HG02763 (cell line): ENCODE measurements around the gene P4HTM.

ENCODE experiments used
- ATAC-seq: cut with Tn5 transposase; IDR thresholded peaks from one replicate; pipeline ENCODE4 v1.9.1; 2021; ENCODE audit warnings: mild to moderate bottlenecking, moderate library complexity; ENCODE audit not compliant: unreplicated experiment

The P4HTM gene, protein sequence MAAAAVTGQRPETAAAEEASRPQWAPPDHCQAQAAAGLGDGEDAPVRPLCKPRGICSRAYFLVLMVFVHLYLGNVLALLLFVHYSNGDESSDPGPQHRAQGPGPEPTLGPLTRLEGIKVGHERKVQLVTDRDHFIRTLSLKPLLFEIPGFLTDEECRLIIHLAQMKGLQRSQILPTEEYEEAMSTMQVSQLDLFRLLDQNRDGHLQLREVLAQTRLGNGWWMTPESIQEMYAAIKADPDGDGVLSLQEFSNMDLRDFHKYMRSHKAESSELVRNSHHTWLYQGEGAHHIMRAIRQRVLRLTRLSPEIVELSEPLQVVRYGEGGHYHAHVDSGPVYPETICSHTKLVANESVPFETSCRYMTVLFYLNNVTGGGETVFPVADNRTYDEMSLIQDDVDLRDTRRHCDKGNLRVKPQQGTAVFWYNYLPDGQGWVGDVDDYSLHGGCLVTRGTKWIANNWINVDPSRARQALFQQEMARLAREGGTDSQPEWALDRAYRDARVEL

DNA sequence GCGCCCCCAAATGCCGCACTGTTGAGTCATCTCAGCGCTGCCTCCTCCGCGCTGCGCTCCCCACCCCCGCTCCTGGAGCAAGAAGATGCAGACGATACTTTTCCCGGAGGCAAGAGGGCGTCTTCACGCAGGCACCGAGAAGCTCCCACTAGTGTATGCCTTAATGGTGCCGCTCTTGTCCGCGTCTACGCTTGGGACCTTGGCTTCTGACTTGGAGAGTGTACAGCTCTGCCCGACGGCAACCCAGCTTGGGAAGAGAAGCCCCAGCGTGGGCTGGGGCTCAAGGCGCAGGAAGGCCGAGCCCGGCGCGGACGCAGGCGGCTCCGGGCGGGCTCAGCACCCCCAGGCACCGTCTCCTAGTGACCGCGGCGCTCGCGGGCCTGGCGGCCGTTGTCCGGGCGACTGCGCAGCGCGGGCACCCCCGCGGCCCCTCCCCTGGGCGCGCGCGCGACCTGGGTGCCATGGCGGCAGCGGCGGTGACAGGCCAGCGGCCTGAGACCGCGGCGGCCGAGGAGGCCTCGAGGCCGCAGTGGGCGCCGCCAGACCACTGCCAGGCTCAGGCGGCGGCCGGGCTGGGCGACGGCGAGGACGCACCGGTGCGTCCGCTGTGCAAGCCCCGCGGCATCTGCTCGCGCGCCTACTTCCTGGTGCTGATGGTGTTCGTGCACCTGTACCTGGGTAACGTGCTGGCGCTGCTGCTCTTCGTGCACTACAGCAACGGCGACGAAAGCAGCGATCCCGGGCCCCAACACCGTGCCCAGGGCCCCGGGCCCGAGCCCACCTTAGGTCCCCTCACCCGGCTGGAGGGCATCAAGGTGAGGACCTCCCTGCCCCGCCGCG lies at the start of gene P4HTM:
Gene P4HTM (plus strand): TSS at position 446 of the 840 bp plus-strand sequence. CDS start 16 bp downstream, at position 462.
- peak; percentile 43 for ATAC-seq

GRCh38 chr3:48945432-48945831 lies 44.6 kb upstream of the P4HTM start:
- ATAC-seq, result no peak

GRCh38 chr3:48945891-48946549 lies 44.0 kb upstream of the P4HTM start:
- no peak for ATAC-seq

- no peak for ATAC-seq
These were observed 40.7 kb upstream of the P4HTM start for GRCh38 chr3:48949376-48949717.

GRCh38 chr3:48950051-48950450 lies 40.0 kb upstream of the P4HTM start:
- ATAC-seq, result no peak

GRCh38 chr3:48951764-48952163 lies 38.3 kb upstream of the P4HTM start:
- no peak for ATAC-seq

DNA sequence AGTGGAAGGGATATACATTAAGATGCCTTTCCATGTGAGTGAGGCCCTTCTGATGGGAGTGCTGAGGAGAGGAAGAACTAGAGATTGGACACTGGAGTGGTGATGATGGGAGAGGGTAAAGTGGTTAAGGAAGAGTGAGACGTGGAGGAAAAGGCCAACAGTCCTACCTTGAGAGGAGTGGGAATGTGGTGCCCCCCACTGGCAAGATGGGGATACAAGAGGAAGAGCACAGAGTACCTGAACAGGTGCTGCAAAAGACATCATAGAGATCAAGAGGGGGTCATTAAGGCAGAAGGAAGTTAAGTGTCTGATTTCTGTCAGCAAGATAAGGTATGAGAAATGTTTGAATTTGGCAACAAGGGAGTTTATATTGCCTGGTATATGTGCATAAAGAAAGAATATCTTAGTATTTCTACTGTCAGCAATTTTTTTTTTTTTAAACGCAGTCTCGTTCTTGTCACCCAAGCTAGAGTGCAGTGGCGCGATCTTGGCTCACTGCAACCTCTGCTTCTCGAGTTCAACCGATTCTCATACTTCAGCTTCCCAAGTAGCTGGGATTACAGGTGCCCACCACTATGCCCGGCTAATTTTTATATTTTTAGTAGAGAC lies 37.4 kb upstream of the P4HTM start:
- ATAC-seq, result no peak

DNA sequence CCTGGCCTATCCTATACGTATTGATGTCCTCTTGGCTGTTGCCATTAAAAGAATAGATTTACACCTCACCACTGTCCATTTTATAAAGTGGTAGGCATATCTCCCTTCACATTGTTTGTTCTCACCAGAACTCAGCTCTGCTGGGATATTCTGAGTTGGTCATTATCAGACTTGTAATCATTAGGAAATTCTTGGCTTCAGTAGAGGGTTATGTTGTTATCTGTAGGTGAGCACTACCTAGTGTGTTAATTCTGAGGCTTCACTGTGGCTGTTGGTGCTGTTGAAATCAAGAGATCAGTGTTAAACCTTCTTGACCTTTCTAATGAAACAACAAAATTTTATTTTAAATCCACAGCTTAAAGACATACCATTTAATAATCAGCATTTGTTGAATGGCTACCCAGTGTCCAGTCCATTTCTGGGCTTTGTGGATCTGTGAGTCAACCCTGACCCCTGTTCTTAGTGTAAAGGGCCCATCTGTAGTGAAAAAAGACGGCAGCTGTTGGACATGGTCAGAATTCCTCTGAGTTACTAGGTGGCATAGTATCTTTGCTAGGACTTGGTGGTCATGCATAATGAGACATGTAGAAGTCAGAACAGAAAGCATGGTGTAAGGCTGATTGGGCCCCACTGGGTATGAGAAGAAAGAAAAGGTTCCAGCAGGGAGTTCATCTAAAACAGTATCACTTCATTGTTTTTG lies 32.9 kb upstream of the P4HTM start:
- no peak for ATAC-seq

- ATAC-seq, result no peak
These were observed 29.1 kb upstream of the P4HTM start for GRCh38 chr3:48960841-48961413.

DNA sequence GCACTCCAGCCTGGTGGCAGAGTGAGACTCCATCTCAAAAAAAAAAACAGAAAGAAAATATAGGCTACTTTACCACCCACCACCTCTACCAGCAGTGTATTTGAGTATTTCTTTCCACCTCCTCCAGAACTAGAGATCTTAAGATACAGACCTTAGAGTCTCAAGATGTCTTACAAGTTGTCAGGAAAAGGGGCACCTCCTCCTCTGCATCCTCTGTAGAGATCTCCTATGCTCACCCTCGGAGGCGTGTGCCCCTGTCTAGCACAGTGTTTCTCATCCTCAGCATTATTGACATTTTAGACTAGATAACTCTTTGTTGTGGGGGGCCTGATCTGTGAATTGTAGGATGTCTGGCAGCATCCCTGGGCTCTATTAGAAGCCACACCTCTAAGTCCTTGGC lies 27.7 kb upstream of the P4HTM start:
- ATAC-seq, result no peak

- no peak for ATAC-seq
These were observed 27.1 kb upstream of the P4HTM start for GRCh38 chr3:48962939-48963338.

DNA sequence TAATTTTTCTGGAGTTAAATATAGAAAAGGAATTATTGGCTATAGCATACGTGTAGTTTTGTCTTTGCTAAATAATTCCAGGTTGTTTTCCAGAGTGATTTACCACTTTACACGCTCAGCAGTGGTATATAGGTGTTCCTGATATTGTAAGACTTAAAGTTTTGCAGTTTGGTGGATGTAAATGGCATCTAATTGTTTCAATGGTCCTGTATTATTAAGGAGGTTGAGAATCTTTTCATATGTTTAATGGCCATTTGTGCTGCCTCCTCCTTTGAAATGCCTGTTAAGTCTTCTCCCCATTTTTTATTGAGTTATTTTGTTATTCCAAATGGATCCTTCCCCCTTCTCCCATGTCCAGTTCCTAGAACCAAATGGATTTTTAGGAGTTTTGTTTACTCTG lies 26.4 kb upstream of the P4HTM start:
- ATAC-seq, result no peak

- no peak for ATAC-seq
These were observed 23.7 kb upstream of the P4HTM start for GRCh38 chr3:48966367-48966766.

- ATAC-seq, result no peak
These were observed 23.1 kb upstream of the P4HTM start for GRCh38 chr3:48966876-48967361.

GRCh38 chr3:48970586-48970985 lies 19.5 kb upstream of the P4HTM start:
- ATAC-seq, result no peak

DNA sequence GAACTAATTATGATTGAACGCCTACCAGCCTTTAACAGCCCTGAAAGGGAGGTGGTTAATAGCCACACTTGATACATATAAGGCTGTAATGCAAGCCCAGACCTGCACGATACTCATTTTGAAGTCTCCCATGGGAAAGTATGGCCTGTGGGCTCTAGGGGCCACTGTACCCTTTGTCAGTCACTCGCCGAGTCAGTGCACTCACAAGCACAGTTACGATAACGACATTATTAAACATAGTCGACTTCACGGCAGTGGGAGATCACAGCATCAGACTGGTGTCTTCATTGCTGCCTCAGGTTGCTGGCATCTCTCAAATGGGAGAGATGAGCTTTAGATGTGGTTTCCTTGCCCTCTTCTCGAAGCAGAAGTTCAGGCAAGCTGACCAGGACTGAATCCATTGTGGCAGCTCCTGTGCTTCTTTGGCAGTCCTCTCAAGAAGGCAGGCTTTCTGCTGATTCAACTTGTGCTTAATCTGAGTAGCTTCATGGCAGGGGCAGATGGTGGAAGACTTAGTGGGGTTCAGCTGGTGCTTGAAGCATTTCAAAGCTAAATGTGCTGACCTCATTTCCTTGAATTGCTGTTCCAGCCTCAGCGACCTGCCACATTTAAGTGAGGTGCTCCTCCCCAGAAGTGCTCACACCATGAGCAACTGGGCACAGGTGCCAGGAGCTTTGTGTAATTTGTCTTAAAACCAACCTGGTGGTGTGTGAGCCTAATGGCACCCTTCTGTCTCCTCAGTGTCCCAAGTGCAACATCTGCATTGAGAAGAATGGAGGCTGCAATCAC lies 15.8 kb upstream of the P4HTM start:
- ATAC-seq, result no peak

DNA sequence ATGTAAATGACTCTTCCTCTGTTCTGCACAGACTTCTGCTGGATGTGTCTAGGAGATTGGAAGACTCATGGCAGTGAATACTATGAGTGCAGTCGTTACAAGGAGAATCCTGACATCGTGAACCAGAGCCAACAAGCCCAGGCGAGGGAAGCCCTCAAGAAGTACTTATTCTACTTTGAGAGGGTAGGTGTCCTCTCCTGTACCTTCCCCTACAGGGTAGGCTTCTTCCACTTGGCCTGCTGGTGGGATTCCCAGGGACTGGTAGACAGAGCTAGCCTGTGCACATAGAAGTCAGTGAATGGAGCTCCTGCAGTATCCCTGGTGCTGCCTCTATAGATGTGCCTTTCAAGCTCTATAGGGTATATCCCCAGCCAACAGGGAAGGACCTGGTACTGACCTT lies 10.6 kb upstream of the P4HTM start:
- ATAC-seq, result no peak

- no peak for ATAC-seq
These were observed 9.7 kb upstream of the P4HTM start for GRCh38 chr3:48980295-48980694.

- ATAC-seq, result no peak
These were observed 8.0 kb upstream of the P4HTM start for GRCh38 chr3:48982016-48982415.
